Ovary (tissue), 3 donors: ENCODE data around the gene NPSR1.

Source experiments
- EP300 ChIP-seq: sonication (generic); formaldehyde crosslinking; IDR thresholded peaks from one replicate; pipeline ENCODE4 v1.6.1; 2017; ENCODE audit warnings: antibody characterized with exemption
- POLR2A ChIP-seq: fragments of 450-650 bp; IDR thresholded peaks from one replicate; pipeline ENCODE4 v1.6.1; 2017; ENCODE audit warnings: antibody characterized with exemption, mild to moderate bottlenecking, moderate library complexity
- TF ChIP-seq, protein P1 (sequence below), 3 donors: fragments of 450-650 bp in 2 of 3; fragments of 200-600 bp in 1 of 3; IDR thresholded peaks; one replicate each; pipeline versions ENCODE4 v1.5.1 to v1.8.0; 2016 to 2022; ENCODE audit warnings: antibody characterized with exemption in 3 of 3, mild to moderate bottlenecking in 1 of 3
- donor health status: DM: no; HTN: no; CAD: no.

DNA sequence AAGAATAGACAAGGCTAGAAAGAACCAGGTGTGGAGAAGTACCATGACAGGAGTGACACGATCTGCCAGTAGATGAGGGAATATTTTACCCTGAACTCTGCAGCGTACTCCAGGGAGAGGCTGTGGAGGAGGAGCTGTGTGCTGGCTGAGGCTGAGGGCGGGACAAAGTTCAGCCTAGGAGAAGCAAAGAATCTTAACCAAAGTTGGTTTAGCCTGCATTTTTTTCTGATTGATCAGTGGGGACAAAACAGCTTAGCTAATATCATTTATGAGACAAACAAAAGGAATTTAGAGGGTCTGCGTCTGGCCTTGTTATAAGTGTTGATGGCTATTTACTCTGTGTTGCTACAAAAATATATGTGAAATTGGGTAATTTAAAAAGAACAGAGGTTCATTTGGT lies 5.2 kb upstream of the NPSR1 start:
- TF ChIP-seq, protein P1, sequence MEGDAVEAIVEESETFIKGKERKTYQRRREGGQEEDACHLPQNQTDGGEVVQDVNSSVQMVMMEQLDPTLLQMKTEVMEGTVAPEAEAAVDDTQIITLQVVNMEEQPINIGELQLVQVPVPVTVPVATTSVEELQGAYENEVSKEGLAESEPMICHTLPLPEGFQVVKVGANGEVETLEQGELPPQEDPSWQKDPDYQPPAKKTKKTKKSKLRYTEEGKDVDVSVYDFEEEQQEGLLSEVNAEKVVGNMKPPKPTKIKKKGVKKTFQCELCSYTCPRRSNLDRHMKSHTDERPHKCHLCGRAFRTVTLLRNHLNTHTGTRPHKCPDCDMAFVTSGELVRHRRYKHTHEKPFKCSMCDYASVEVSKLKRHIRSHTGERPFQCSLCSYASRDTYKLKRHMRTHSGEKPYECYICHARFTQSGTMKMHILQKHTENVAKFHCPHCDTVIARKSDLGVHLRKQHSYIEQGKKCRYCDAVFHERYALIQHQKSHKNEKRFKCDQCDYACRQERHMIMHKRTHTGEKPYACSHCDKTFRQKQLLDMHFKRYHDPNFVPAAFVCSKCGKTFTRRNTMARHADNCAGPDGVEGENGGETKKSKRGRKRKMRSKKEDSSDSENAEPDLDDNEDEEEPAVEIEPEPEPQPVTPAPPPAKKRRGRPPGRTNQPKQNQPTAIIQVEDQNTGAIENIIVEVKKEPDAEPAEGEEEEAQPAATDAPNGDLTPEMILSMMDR (IDR thresholded peaks at IDR 0.05): no peak
- TF ChIP-seq EP300: no peak
- TF ChIP-seq POLR2A: no peak
